Fibroblast of skin of right quadriceps (primary cell): ENCODE results near the gene HHATL.
"Not testable (repeated sequence)": the region's sequence is repeated elsewhere in the genome, so short reads cannot be mapped to it uniquely, and the experiment has no call there.

ENCODE experiments used
- DNase-seq: peaks from one replicate; pipeline ENCODE4 v3.0.0-alpha.2; 2013

HHATL gene

GRCh38 chr3:42733501-42734262, 31.1 kb upstream of the HHATL start:
- no peak for DNase-seq

- no peak for DNase-seq
Observed at GRCh38 chr3:42732829-42733459, 30.3 kb upstream of the HHATL start.

GRCh38 chr3:42732196-42732828, 29.7 kb upstream of the HHATL start:
- no peak for DNase-seq

GRCh38 chr3:42731476-42732195, 29.0 kb upstream of the HHATL start:
- DNase-seq, result no peak

- no peak for DNase-seq
Observed at GRCh38 chr3:42730706-42731420, 28.3 kb upstream of the HHATL start.

- no peak for DNase-seq
Observed at GRCh38 chr3:42730294-42730693, 27.7 kb upstream of the HHATL start.

GRCh38 chr3:42729404-42730145, 27.0 kb upstream of the HHATL start:
- DNase-seq, result no peak

GRCh38 chr3:42728668-42729364, 26.2 kb upstream of the HHATL start:
- no peak for DNase-seq

GRCh38 chr3:42728056-42728455, 25.5 kb upstream of the HHATL start:
- no peak for DNase-seq

- DNase-seq, result no peak
Observed at GRCh38 chr3:42725454-42725853, 22.9 kb upstream of the HHATL start.

- DNase-seq, result no peak
Observed at GRCh38 chr3:42723219-42723618, 20.6 kb upstream of the HHATL start.

- not testable (repeated sequence) for DNase-seq
Observed at GRCh38 chr3:42722442-42722841, 19.8 kb upstream of the HHATL start.

GRCh38 chr3:42721690-42722089, 19.1 kb upstream of the HHATL start:
- DNase-seq, result no peak

GRCh38 chr3:42720126-42720525, 17.5 kb upstream of the HHATL start:
- no peak for DNase-seq

- DNase-seq, result no peak
Observed at GRCh38 chr3:42719002-42719401, 16.4 kb upstream of the HHATL start.

GRCh38 chr3:42718338-42718737, 15.7 kb upstream of the HHATL start:
- no peak for DNase-seq

- DNase-seq, result no peak
Observed at GRCh38 chr3:42717306-42717705, 14.7 kb upstream of the HHATL start.

- no peak for DNase-seq
Observed at GRCh38 chr3:42714171-42714852, 11.7 kb upstream of the HHATL start.

GRCh38 chr3:42713747-42714146, 11.1 kb upstream of the HHATL start:
- no peak for DNase-seq

GRCh38 chr3:42712688-42713372, 10.2 kb upstream of the HHATL start:
- DNase-seq, result no peak
